Stimulated activated CD4-positive, alpha-beta T cell treated with anti-CD3 and anti-CD28 coated beads, Interleukin-12 subunit alpha, Interleukin-12 subunit beta, amount 100 ng/mL, for 24 hours (primary cell): ENCODE data around the gene ECPAS.
"Not testable (repeated sequence)": the region's sequence is repeated elsewhere in the genome, so short reads cannot be mapped to it uniquely, and the experiment has no call there.

ENCODE experiments used
- DNase-seq, 2 experiments: peaks; one replicate each; pipeline ENCODE4 v3.0.0-alpha.2; 2020; ENCODE audit warnings: low read depth in 2 of 2

The ECPAS gene

DNA sequence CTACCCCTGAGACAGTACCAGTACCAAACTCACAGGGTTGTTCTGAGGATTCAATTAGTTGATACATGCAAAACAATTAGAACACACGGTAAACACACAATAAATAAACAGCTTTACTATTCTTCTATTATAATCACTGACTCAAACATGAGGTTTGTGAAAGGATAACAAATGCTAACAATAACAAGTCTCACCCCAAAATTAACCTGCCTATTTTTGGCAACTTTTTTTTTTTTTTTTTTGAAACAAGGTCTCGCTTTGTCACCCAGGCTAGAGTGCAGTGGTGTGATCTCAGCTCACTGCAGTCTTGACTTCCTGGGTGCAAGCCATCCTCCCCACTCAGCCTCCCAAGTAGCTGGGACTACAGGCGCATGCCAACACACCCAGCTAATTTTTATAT, 6.5 kb downstream of the ECPAS start:
- no peak for DNase-seq

DNA sequence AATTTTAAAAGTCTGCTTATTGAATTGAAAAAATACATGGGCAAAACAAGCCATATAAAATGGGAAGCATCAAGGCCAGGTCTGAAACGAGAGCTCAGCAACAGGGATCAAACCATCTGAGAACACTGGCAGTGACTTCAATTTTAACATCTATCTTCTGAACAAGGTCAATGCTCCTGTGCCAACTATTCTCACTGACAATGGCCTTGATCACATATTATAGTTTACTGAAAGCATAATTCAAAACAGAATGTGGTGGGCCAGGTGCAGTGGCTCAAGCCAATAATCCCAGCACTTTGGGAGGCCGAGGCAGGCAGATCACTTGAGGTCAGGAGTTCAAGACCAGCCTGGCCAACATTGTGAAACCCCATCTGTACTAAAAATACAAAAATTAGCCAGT, 9.0 kb downstream of the ECPAS start:
- no peak for DNase-seq

DNA sequence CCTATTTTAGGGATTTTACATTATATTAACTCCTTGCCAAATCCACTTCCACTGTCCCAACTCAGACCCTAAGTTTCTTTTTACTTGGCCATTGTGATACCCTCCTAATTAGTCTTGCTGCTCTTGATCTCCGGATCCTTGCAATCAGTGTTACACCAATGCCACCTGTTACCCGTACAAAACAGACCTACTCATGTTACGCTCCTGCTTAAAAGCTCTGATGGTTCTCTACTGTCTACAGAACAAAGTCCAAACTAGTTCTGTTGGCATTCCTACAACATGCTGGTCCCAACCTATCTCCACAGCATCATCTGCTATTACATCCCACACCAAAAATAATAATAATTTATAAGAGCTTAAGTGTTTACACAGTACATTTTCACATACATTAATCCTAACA, 9.8 kb downstream of the ECPAS start:
- DNase-seq, result no peak

DNA sequence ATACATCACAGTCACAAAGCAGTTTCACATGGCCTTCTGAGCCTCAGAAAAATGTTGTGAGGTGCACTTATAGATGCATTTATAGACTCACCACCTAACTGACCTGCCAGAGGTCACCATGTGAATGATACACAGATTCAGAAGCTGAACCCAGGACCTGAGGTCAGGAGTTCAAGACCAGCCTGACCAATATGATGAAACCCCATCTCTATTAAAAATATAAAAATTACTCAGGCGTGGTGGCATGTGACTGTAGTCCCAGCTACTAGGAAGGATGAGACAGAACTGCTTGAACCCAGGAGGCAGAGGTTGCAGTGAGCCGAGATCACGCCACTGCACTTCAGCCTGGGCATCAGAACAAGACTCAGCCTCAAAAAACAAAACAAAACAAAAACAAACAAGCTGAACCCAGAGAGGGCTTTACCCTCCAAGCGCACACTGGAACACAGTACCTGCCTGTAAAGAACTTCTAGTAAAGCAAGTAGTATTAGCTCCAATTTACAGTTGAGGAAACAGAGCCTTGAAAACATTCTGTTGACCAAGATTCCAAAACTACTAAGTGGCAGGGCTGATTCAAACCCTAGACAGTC, 16.3 kb downstream of the ECPAS start:
- no peak for DNase-seq

DNA sequence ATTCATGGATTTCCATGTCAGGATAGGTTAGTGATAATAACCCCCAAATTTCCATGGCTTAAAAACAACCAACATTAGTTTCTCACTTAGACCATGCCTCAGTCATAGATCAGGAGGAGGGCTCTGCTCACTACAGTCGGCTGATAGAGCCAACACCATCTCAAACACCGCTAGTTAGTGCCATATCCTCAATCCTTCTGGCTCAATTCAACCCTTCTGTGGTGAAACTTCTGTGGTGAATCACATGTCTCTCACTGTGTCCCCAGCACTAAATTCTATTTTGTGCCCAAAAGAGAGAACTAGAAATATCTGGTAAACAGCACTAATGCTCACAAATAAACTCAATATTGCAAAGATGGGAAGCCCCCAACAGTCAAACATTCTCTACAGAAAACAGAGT, 21.1 kb downstream of the ECPAS start:
- no peak for DNase-seq

GRCh38 chr9:111458139-111459009, 25.8 kb downstream of the ECPAS start:
- DNase-seq, result no peak

GRCh38 chr9:111456529-111456928, 27.7 kb downstream of the ECPAS start:
- DNase-seq, result no peak

DNA sequence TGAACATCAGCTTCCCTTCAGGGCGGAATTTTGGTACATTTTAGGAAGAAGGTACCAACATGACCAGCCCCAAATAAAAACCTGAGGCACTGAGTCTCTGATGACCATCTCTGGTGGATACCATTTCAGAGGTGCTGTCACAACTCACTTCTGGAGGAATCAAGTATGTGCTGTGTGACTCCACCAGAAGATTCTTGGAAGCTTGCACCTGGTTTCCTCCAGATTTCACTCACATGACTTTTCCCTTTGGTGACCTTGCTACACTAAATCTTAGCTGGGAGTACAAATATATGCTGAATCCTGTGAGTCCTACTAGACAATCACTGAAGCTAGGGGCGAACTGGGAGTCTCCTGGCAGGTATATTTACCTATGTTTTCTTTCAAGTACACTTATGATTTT, 28.5 kb downstream of the ECPAS start:
- no peak for DNase-seq

- DNase-seq, result no peak
These were observed 29.4 kb downstream of the ECPAS start for GRCh38 chr9:111454751-111455150.

GRCh38 chr9:111451570-111451969, 32.6 kb downstream of the ECPAS start:
- DNase-seq, result no peak

GRCh38 chr9:111450124-111450523, 34.1 kb downstream of the ECPAS start:
- DNase-seq, result no peak

DNA sequence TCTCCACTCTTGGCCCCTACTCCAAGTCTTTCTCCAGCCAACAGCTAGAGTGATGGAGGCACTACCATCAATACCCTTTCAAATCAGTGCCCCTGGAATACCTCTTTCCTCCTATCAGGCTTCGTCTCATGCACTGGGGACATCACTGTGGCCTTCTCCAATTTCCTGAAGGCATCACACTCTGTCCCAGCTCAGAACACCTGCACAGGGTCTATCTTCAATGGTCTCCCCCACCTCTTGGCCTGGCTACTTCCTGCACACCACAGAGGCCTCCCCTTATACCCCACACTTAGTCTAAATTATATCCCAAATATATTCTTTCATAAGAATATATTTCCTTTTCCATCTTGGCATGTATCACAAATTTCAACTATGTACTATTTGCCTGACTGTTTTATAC, 34.5 kb downstream of the ECPAS start:
- no peak for DNase-seq

GRCh38 chr9:111445799-111446198, 38.4 kb downstream of the ECPAS start:
- DNase-seq, result not testable (repeated sequence)

GRCh38 chr9:111443454-111443853, 40.7 kb downstream of the ECPAS start:
- DNase-seq, result no peak

DNA sequence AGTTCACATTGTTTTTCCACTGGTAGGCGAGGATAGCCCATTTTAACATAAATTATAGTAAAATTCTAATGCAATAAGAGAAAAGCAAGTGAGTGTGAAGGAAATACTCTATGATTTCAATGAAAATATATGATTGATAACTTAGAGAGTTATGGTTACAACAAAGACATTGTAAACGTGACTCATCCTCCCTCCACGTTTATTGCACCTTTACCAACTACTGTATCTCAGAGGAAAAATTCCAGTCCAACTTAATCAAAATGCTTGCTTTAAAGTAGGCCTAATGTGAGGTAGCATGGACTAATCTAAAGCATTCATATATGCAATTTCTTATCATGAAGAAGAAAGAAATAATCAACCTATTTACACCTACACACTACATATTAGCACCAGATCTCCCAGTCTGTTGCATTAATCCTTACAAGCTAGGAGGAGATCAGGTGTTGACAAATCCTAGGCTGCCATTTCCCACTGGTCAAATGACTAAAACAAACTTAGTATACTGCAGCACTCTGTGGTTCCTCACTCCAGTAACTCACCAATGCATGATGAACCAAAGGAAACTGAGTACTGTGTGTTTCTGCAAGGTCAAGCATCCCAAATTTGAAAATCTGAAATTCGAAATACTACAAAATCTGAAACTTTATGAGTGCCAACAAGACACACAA, 41.7 kb downstream of the ECPAS start:
- no peak for DNase-seq

GRCh38 chr9:111440226-111440625, 44.0 kb downstream of the ECPAS start:
- no peak for DNase-seq

GRCh38 chr9:111438541-111439235, 45.5 kb downstream of the ECPAS start:
- no peak for DNase-seq

- no peak for DNase-seq
These were observed 47.6 kb downstream of the ECPAS start for GRCh38 chr9:111436571-111436970.

DNA sequence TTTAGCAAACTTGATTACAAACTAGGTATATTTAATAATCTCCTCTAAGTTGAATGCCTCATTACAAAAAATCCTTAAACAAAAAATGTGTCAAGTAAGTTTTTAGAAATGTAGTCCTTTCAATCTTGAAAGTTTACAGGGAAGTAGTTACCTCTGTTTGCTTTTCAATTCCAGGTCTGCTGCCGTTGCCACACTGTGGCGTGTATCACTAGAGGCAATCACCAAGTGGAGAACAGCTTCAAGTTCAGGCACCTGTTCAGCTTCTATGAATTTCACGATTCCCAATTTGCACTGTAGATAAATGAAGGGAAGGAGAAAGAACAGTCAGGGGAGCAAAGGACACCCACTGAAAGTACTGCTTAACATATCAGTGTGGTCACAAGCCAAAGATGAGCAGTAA, 51.1 kb downstream of the ECPAS start:
- DNase-seq, result no peak

DNA sequence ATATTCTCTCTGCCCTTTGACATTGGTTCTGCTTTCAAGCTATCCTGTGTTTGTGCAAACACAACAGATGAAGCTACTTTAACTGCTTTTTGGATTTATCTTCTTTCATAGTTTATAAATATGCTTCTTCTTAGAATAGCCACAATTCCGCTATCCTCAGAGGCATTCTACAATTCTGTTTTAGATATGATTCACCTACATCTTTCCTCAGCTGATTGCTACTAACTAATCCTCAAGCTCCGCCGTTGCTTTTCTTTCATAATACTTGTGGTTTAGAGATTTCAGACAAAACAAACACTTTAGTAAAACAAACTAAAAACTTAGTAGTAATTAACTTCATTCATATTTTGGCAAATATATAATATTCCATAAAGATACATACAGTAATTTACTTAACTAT, 52.5 kb downstream of the ECPAS start:
- no peak for DNase-seq

DNA sequence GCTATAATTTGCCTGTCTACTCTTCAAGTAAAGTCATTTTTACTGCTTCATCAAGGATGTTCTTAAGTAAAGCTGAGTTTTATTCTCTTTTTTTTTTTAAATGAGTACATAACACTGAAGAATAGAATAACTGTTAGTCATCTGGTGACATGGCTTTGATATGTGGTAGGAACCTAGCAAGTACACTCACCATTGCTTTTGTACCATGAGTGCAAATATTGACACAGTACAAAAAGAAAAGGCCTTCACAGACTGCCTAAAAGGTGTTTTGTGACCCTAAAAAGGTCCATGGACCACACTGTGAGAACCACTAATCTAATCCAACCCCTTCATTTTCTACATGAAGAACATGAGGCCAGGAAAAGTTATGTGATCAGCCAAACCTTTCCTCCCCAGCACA, 55.0 kb downstream of the ECPAS start:
- DNase-seq, result no peak

GRCh38 chr9:111427186-111427585, 57.0 kb downstream of the ECPAS start:
- DNase-seq, result no peak
